HepG2 (cell line): ENCODE results near the gene TBX15. TPM values are rescaled to one million over a fixed set of nuclear protein-coding genes. Genes with fewer than 3 reads are reported as not detected.

Experiments
- BHLHE40 ChIP-seq: IDR thresholded peaks from 2 replicates; pipeline ENCODE4 v1.6.1; 2011; ENCODE audit warnings: low read length, improper control_type of control experiment
- CBX5 ChIP-seq: sonication (generic); formaldehyde crosslinking; IDR thresholded peaks from 2 replicates; pipeline ENCODE4 v1.4.0; 2020; ENCODE audit warnings: missing genetic modification reagents, borderline replicate concordance
- EHMT2 ChIP-seq: fragments of 200-600 bp; sonication (generic); IDR thresholded peaks from 2 replicates; pipeline ENCODE4 v1.7.0; 2017; ENCODE audit warnings: antibody characterized with exemption, low read depth, low read length, borderline replicate concordance
- FOXP1 ChIP-seq, 2 experiments: fragments of 450-650 bp in 1 of 2; IDR thresholded peaks; 2 replicates each; pipeline ENCODE4 v1.6.1; 2017 to 2018; ENCODE audit warnings: antibody characterized with exemption in 1 of 2
- KDM5B ChIP-seq: sonication (generic); formaldehyde crosslinking; IDR thresholded peaks from 2 replicates; pipeline ENCODE4 v1.4.0; 2020; ENCODE audit warnings: missing genetic modification reagents, mild to moderate bottlenecking, borderline replicate concordance
- KMT2A ChIP-seq: sonication (generic); formaldehyde crosslinking; IDR thresholded peaks from 2 replicates; pipeline ENCODE4 v1.4.0; 2020; ENCODE audit warnings: missing genetic modification reagents
- MAFG ChIP-seq: sonication (generic); formaldehyde crosslinking; IDR thresholded peaks from 2 replicates; pipeline ENCODE4 v1.5.1; 2020; ENCODE audit warnings: mild to moderate bottlenecking, missing genetic modification reagents
- NFYC ChIP-seq: IDR thresholded peaks from 2 replicates; pipeline ENCODE4 v1.6.1; 2016; ENCODE audit warnings: missing genetic modification reagents, missing compliant biosample characterization
- SMC3 ChIP-seq: IDR thresholded peaks from 2 replicates; pipeline ENCODE4 v1.6.1; 2011; ENCODE audit warnings: low read length, improper control_type of control experiment
- TCF7 ChIP-seq: sonication (generic); IDR thresholded peaks from 2 replicates; pipeline ENCODE4 v1.6.1; 2016; ENCODE audit warnings: antibody characterized with exemption, low read depth
- TEAD3 ChIP-seq: optimal IDR thresholded peaks from 2 replicates; pipeline ENCODE3; 2016; ENCODE audit warnings: borderline replicate concordance
- THYN1 ChIP-seq: sonication (generic); formaldehyde crosslinking; IDR thresholded peaks from 2 replicates; pipeline ENCODE4 v1.8.1; 2023; ENCODE audit warnings: low read depth, mild to moderate bottlenecking, moderate library complexity, missing genetic modification reagents, borderline replicate concordance
- ZMYM2 ChIP-seq: sonication (generic); formaldehyde crosslinking; IDR thresholded peaks from 2 replicates; pipeline ENCODE4 v1.8.0; 2022; ENCODE audit warnings: mild to moderate bottlenecking, missing genetic modification reagents
- ZNF230 ChIP-seq: sonication (generic); formaldehyde crosslinking; IDR thresholded peaks from 2 replicates; pipeline ENCODE4 v1.4.0; 2020; ENCODE audit warnings: mild to moderate bottlenecking, missing genetic modification reagents
- ZNF629 ChIP-seq: sonication (generic); formaldehyde crosslinking; conservative IDR thresholded peaks from 2 replicates; pipeline ENCODE4 v1.5.0; 2020; ENCODE audit warnings: missing genetic modification reagents
- ZNF772 ChIP-seq: sonication (generic); formaldehyde crosslinking; IDR thresholded peaks from 2 replicates; pipeline ENCODE4 v1.5.0; 2020; ENCODE audit warnings: mild to moderate bottlenecking, missing genetic modification reagents
- polyA plus RNA-seq, 8 experiments: library from polyadenylated mRNA; depleted of rRNA in 3 of 8; stranded (reverse) in 7 of 8; unstranded in 1 of 8; fragments of >200 nt; fragmentation: Illumina TruSeq in 4 of 8; extraction: Trizol in 4 of 8; gene quantifications; 2 replicates each; pipeline versions ENCODE4 v1.2.1 to v1.2.3, GENCODE V29; 2011 to 2016; ENCODE audit warnings: low read depth in 4 of 8, missing spikeins in 1 of 8, mixed read lengths in 1 of 8; ENCODE audit not compliant: insufficient read depth in 1 of 8
- total RNA-seq, 5 experiments: library from RNA; depleted of rRNA; stranded (reverse); fragments of >200 nt; fragmentation: Illumina TruSeq; extraction: Trizol; gene quantifications; 2 replicates each; pipeline ENCODE4 v1.2.3, GENCODE V29; 2016; ENCODE audit warnings: low read depth in 1 of 5
- TF ChIP-seq, protein P1 (sequence below): sonication (generic); formaldehyde crosslinking; conservative IDR thresholded peaks from 2 replicates; pipeline ENCODE4 v1.8.0; 2022; ENCODE audit warnings: mild to moderate bottlenecking, moderate library complexity, missing genetic modification reagents
- TF ChIP-seq, protein P2 (sequence below): sonication (generic); formaldehyde crosslinking; IDR thresholded peaks from 2 replicates; pipeline ENCODE4 v1.8.1; 2022; ENCODE audit warnings: low read depth, mild to moderate bottlenecking, missing genetic modification reagents
- TF ChIP-seq, protein P3 (sequence below): sonication (generic); formaldehyde crosslinking; IDR thresholded peaks from 2 replicates; pipeline ENCODE4 v1.4.0; 2020; ENCODE audit warnings: missing genetic modification reagents

The TBX15 gene
- total and polyA plus RNA-seq, 2 of the 13 experiments (the other 11 are each of a cell fraction or from before 2014, with no cell fraction given): 0.42 to 1.9 TPM

DNA sequence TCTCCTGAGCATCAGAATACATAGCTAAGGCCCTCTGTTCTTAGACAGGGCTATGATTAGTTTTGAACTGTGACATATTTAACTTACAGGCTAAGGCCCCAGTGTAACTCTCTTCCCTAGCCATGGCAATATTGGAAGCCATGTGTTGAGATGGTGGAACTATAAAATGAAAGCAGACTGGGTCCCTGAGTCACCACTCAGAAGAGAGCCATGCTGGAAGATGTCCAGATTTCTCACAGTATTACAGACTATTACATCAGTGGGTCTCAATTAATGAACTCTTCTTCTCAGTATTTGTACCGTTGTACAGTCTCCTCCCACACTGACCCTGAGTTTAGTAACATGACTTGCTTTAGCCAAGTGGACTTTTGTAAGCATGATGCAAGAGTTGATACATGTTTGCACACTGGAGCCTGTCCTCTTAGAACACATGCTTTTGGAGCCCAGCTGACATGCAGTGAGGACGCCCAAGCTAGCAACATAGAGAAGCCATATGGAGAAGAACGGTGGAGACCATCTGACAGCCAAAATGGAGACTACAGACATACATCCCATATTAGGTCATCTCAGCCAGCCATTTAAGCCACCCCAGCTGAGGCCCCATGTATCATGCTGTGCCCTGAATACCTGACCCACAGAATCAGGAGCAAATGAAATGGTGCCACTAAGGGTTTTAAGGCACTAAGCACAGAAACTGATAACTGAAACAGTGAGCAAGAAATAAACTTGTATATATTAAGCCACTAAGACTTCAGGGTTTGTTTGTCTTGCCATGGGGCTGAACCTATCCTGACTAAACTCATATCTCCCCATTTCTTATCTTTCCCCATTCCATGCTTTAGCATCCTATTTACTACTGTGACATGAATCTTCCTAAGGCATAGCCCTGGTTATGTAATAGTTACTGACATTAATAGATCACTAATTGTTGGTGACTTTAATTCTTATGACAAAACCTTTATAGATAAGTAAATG lies 24.4 kb downstream of the TBX15 start (continued):
- peak; percentile 37; the same call in 1 of the 2 replicates for TF ChIP-seq ZNF629
- TF ChIP-seq, protein P1, sequence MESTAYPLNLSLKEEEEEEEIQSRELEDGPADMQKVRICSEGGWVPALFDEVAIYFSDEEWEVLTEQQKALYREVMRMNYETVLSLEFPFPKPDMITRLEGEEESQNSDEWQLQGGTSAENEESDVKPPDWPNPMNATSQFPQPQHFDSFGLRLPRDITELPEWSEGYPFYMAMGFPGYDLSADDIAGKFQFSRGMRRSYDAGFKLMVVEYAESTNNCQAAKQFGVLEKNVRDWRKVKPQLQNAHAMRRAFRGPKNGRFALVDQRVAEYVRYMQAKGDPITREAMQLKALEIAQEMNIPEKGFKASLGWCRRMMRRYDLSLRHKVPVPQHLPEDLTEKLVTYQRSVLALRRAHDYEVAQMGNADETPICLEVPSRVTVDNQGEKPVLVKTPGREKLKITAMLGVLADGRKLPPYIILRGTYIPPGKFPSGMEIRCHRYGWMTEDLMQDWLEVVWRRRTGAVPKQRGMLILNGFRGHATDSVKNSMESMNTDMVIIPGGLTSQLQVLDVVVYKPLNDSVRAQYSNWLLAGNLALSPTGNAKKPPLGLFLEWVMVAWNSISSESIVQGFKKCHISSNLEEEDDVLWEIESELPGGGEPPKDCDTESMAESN (CRISPR knock-in tag): peak; percentile 93
- no peak for TF ChIP-seq MAFG
- TF ChIP-seq FOXP1 (IDR thresholded peaks at IDR 0.05): no peak
- peak; percentile 89 for TF ChIP-seq FOXP1 (CRISPR knock-in tag; IDR thresholded peaks at IDR 0.05)
- TF ChIP-seq THYN1 (CRISPR knock-in tag): no peak
- TF ChIP-seq ZNF230 (CRISPR knock-in tag): peak; percentile 63; the same call in 1 of the 2 replicates
- TF ChIP-seq ZMYM2 (CRISPR knock-in tag): peak; percentile 84
- TF ChIP-seq CBX5 (CRISPR knock-in tag): peak; percentile 99
- 0 out of 2 replicates have a peak, but pooled peaks have one; percentile 47 for TF ChIP-seq ZNF772 (CRISPR knock-in tag)
- TF ChIP-seq, protein P2, sequence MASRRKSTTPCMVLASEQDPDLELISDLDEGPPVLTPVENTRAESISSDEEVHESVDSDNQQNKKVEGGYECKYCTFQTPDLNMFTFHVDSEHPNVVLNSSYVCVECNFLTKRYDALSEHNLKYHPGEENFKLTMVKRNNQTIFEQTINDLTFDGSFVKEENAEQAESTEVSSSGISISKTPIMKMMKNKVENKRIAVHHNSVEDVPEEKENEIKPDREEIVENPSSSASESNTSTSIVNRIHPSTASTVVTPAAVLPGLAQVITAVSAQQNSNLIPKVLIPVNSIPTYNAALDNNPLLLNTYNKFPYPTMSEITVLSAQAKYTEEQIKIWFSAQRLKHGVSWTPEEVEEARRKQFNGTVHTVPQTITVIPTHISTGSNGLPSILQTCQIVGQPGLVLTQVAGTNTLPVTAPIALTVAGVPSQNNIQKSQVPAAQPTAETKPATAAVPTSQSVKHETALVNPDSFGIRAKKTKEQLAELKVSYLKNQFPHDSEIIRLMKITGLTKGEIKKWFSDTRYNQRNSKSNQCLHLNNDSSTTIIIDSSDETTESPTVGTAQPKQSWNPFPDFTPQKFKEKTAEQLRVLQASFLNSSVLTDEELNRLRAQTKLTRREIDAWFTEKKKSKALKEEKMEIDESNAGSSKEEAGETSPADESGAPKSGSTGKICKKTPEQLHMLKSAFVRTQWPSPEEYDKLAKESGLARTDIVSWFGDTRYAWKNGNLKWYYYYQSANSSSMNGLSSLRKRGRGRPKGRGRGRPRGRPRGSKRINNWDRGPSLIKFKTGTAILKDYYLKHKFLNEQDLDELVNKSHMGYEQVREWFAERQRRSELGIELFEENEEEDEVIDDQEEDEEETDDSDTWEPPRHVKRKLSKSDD: peak; percentile 82
- TF ChIP-seq SMC3: peak; percentile 59
- no peak for TF ChIP-seq KMT2A (CRISPR knock-in tag)
- TF ChIP-seq, protein P3, sequence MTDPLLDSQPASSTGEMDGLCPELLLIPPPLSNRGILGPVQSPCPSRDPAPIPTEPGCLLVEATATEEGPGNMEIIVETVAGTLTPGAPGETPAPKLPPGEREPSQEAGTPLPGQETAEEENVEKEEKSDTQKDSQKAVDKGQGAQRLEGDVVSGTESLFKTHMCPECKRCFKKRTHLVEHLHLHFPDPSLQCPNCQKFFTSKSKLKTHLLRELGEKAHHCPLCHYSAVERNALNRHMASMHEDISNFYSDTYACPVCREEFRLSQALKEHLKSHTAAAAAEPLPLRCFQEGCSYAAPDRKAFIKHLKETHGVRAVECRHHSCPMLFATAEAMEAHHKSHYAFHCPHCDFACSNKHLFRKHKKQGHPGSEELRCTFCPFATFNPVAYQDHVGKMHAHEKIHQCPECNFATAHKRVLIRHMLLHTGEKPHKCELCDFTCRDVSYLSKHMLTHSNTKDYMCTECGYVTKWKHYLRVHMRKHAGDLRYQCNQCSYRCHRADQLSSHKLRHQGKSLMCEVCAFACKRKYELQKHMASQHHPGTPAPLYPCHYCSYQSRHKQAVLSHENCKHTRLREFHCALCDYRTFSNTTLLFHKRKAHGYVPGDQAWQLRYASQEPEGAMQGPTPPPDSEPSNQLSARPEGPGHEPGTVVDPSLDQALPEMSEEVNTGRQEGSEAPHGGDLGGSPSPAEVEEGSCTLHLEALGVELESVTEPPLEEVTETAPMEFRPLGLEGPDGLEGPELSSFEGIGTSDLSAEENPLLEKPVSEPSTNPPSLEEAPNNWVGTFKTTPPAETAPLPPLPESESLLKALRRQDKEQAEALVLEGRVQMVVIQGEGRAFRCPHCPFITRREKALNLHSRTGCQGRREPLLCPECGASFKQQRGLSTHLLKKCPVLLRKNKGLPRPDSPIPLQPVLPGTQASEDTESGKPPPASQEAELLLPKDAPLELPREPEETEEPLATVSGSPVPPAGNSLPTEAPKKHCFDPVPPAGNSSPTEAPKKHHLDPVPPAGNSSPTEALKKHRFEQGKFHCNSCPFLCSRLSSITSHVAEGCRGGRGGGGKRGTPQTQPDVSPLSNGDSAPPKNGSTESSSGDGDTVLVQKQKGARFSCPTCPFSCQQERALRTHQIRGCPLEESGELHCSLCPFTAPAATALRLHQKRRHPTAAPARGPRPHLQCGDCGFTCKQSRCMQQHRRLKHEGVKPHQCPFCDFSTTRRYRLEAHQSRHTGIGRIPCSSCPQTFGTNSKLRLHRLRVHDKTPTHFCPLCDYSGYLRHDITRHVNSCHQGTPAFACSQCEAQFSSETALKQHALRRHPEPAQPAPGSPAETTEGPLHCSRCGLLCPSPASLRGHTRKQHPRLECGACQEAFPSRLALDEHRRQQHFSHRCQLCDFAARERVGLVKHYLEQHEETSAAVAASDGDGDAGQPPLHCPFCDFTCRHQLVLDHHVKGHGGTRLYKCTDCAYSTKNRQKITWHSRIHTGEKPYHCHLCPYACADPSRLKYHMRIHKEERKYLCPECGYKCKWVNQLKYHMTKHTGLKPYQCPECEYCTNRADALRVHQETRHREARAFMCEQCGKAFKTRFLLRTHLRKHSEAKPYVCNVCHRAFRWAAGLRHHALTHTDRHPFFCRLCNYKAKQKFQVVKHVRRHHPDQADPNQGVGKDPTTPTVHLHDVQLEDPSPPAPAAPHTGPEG (CRISPR knock-in tag): no peak
- TF ChIP-seq BHLHE40: peak; percentile 26
- no peak for TF ChIP-seq KDM5B (CRISPR knock-in tag)
- peak; percentile 60 for TF ChIP-seq TCF7
- TF ChIP-seq NFYC (CRISPR knock-in tag): peak; percentile 26; the same call in 1 of the 2 replicates
- peak; percentile 91; the same call in 1 of the 2 replicates for TF ChIP-seq EHMT2
- TF ChIP-seq TEAD3 (CRISPR knock-in tag): peak; percentile 83
